HG03139 (cell line): ENCODE data around the gene TTI1.

Source experiments
- ATAC-seq: cut with Tn5 transposase; IDR thresholded peaks from one replicate; pipeline ENCODE4 v1.9.1; 2021; ENCODE audit not compliant: unreplicated experiment

TTI1 gene

GRCh38 chr20:37989601-37990295 lies 43.5 kb downstream of the TTI1 start:
- ATAC-seq, result no peak

- no peak for ATAC-seq
These were observed 44.8 kb downstream of the TTI1 start for GRCh38 chr20:37988306-37988954.

- ATAC-seq, result no peak
These were observed 45.5 kb downstream of the TTI1 start for GRCh38 chr20:37987602-37988290.

GRCh38 chr20:37986873-37987601 lies 46.2 kb downstream of the TTI1 start:
- ATAC-seq, result no peak

GRCh38 chr20:37986044-37986858 lies 47.0 kb downstream of the TTI1 start:
- ATAC-seq, result no peak

GRCh38 chr20:37984018-37984785 lies 49.1 kb downstream of the TTI1 start:
- no peak for ATAC-seq

- no peak for ATAC-seq
These were observed 50.0 kb downstream of the TTI1 start for GRCh38 chr20:37983286-37983685.

GRCh38 chr20:37981568-37981967 lies 51.7 kb downstream of the TTI1 start:
- ATAC-seq, result no peak

- ATAC-seq, result no peak
These were observed 52.4 kb downstream of the TTI1 start for GRCh38 chr20:37980876-37981275.

- no peak for ATAC-seq
These were observed 52.9 kb downstream of the TTI1 start for GRCh38 chr20:37980383-37980782.

GRCh38 chr20:37979021-37979985 lies 54.0 kb downstream of the TTI1 start:
- no peak for ATAC-seq

- ATAC-seq, result no peak
These were observed 55.5 kb downstream of the TTI1 start for GRCh38 chr20:37977786-37978185.

GRCh38 chr20:37977338-37977737 lies 55.9 kb downstream of the TTI1 start:
- no peak for ATAC-seq

- no peak for ATAC-seq
These were observed 56.4 kb downstream of the TTI1 start for GRCh38 chr20:37976887-37977286.

GRCh38 chr20:37973059-37973910 lies 60.0 kb downstream of the TTI1 start:
- ATAC-seq, result no peak

GRCh38 chr20:37972256-37973058 lies 60.8 kb downstream of the TTI1 start:
- no peak for ATAC-seq

- ATAC-seq, result no peak
These were observed 61.6 kb downstream of the TTI1 start for GRCh38 chr20:37971561-37972127.
